ENCODE data around the gene NR1H2.
"Not testable (repeated sequence)": the region's sequence is repeated elsewhere in the genome, so short reads cannot be mapped to it uniquely, and the experiment has no call there.

Gene NR1H2

GRCh38 chr19:50344661-50345318 lies 31.5 kb upstream of the NR1H2 start:
- no peak for DNase-seq (ENCODE audit: low read depth in 2 of 2)

GRCh38 chr19:50347089-50347581 lies 29.1 kb upstream of the NR1H2 start:
- not testable (repeated sequence) for DNase-seq (ENCODE audit: low read depth in 2 of 2)

DNA sequence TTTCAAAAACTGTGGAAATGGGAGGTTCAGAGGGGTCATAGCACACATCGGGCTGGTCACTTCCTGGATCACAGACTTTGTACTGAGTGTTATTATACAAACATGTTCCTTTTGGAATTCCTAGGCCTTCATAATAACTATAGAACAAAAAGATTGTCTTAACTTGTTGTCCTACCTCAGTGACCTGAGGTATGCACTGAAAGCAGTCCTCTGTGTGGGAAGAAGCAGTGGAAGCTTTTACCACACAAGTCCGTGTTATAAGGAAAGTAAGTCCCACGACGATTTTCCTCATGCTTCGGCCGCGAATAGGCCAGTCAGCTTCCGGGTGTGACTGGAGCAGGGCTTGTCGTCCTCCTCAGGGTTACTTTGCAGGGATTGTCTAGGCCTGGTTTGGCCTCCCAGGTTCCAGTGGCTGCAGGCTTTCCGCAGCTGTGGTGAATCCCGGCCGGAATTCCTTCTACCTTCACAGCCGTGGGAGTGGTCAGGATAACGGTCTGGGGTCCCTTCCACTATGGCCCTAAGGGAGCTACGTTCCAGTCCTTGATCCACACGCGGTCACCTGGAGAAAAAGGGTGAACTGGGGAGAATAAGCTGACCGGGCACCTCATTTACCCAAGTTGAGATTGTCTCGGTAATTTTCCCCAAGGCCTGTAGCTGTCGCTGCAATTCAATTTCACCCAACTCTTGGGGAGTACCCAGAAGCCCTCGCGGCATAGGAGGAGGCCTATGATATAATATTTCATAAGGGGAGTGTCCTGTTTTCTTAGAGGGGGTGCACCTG lies 26.8 kb upstream of the NR1H2 start:
- DNase-seq (ENCODE audit: low read depth in 2 of 2), result no peak

DNA sequence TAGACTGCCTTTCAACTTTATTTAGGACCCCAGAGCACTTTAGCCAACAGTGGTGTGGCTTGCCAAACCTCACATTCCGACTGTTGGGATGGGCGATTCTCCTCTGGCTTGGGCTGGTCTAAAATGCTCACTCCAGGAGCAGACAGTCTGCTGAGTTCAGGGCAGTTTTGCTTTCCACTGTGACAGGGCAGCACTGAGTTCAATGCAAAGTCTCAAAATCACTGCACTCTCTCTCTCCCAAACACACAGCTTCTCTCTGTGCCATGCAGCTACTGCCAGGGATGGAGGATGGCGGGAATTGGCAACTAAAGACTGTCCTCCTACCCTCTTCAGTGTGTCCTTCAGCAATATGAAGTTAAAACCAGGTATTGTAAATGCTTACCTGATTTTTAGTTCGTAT lies 24.0 kb upstream of the NR1H2 start:
- DNase-seq (ENCODE audit: low read depth in 2 of 2), result no peak

GRCh38 chr19:50353487-50353880 lies 22.8 kb upstream of the NR1H2 start:
- not testable (repeated sequence) for DNase-seq (ENCODE audit: low read depth in 2 of 2)

- DNase-seq (ENCODE audit: low read depth in 2 of 2), result no peak
Measured at GRCh38 chr19:50356691-50357177, 19.5 kb upstream of the NR1H2 start.

DNA sequence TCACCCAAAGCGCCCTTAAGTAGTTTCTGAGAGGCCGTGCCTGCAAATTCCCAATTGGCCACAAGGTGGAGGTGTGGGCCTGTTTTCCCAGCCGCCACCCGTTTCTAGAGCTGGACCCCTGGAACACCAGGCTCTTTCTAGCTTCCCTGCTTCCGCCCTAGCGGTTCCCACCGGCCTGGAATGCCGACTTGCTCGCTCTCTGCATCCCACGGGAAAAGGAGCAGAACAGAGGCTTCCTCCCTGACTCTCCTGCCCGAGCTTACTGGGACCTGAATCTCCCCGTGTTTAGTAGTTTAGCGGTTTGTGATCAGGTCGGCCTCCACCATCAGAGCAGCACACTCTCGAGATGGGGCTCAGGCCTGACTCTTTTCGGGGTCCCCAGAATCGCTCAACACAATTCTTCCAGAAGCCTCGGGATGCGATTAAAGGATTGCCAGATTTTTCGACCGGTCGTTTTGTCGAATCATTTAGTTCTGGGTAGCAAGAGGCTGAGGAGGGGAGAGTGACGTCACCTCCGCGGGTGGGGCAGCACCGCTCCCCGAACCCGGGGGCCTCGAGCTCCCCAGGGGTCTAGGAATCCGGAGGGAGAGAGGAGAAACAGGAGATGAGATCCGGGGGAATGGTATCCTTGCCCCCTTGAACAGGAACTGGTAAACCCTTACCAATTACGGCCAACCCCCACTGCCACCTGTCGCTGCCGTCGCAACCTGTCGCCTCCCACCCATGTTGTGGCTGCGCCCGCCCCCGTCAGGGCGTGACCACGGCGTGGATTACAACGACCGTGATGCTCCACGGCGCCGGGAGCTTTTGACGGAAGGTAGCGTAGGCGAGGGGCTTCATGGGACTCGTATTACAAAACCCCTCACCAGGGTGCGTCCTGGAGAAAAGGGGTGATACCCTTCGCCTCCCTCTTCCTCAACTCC lies 18.8 kb upstream of the NR1H2 start:
- DNase-seq (ENCODE audit: low read depth in 2 of 2), result peak; percentile 26 to 32

GRCh38 chr19:50358483-50359327 lies 17.6 kb upstream of the NR1H2 start:
- DNase-seq (ENCODE audit: low read depth in 2 of 2), result peak; percentile 13 to 15

- no peak for DNase-seq (ENCODE audit: low read depth in 2 of 2)
Measured at GRCh38 chr19:50359328-50359818, 16.9 kb upstream of the NR1H2 start.

DNA sequence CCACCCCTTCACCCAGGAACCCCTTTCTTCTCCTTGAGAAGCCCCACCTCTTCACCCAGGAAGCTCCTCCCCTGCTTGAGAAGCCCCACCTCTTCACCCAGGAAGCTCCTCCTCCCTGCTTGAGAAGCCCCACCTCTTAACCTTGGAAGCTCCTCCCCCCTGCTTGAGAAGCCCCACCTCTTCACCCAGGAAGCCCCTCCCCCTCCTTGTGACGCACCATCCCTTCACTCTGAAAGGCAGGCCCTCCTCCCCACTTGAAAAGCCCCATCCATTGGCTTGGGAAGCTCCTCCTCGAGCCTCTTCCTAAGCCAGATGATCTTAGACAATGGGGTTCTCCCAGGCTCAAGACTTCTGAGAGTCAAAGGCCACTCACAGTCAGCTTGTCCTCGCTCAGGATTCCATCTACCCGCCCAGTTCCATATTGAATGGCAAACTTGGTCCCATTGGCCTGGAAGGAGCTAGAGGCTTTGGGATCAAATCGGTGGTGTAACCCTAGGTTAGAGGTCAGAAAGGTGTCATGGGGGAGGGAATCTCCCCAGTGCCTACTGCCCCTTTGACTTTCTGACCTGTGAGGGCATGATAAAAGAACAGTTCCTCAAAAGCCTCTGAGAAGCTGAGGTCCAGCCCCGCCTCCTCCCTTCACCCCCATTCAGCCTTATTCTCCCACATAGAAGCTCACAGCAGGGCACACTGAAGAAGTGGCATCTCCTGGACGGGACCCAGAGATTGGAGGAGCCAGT lies 14.8 kb upstream of the NR1H2 start:
- DNase-seq (ENCODE audit: low read depth in 2 of 2), result no peak

GRCh38 chr19:50362030-50362412 lies 14.2 kb upstream of the NR1H2 start:
- no peak for DNase-seq (ENCODE audit: low read depth in 2 of 2)

GRCh38 chr19:50362656-50363424 lies 13.4 kb upstream of the NR1H2 start:
- no peak for DNase-seq (ENCODE audit: low read depth in 2 of 2)

GRCh38 chr19:50365434-50366306 lies 10.6 kb upstream of the NR1H2 start, which contains the start of gene NAPSA:
Gene NAPSA, minus strand, starts transcription at chr19:50365639. Its CDS starts 18 bp downstream, at chr19:50365621.
- DNase-seq (ENCODE audit: low read depth in 2 of 2), result no peak

DNA sequence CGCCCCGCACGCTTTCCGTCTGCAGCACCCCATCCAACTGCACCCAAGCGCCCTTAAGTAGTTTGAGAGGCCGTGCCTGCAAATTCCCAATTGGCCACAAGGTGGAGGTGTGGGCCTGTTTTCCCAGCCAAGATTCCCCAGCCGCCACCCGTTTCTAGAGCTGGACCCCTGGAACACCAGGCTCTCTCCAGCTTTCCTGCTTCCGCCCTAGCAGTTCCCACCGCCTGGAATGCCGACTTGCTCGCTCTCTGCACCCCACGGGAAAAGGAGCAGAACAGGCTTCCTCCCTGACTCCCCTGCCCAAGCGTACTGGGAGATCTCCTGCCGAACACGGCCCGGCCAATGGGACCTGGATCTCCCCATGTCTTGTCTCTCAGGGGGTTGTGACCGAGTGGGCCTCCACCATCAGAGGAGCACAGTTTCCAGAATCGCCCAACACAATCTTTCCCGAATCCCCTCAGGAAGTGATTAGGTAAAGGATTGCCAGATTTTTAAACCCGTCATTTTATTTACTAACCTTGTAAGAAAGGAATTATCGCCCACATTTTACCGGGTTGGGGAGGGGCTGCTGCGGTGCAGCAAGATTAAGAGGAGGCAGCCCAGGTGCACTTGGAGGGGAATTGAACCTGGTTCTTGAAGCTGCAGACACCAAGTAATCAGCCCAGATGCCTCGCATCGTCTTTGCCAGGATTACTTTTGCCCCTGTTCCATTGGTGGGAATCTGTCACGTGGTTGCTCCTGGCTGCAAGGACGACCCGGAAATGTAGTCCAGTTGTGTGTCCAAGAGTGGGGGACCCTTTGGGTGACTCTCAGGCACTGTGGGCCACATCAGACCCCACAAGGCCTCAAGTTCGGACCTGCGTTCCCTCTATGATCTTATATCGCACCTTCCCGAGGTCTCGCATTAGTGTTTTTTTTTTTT lies 7.3 kb upstream of the NR1H2 start:
- DNase-seq (ENCODE audit: low read depth in 2 of 2), result peak; percentile 72

GRCh38 chr19:50371914-50372475 lies 4.3 kb upstream of the NR1H2 start:
- no peak for DNase-seq (ENCODE audit: low read depth in 2 of 2)

DNA sequence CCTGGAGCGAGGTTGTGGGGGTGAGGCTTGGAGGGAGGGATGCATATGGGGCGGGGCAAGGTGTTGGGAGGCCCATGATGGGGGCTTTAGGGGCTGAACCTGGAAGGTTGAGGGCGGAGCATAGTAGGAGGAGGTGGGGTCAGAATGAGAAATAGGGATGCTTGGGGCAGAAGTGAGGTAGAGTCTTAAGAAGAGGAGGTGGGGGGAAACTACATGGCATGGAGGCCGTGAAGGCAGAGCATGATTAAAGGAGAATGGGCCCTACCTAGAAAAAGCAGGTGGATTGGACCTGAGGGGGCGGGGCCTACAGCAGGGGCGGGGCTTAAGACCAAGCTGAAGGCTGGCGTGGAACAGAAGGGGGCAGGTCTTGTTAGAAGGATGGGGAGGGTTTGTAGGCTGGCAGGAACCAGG lies 799 bp downstream of the NR1H2 start:
- DNase-seq (ENCODE audit: low read depth in 2 of 2), result no peak

DNA sequence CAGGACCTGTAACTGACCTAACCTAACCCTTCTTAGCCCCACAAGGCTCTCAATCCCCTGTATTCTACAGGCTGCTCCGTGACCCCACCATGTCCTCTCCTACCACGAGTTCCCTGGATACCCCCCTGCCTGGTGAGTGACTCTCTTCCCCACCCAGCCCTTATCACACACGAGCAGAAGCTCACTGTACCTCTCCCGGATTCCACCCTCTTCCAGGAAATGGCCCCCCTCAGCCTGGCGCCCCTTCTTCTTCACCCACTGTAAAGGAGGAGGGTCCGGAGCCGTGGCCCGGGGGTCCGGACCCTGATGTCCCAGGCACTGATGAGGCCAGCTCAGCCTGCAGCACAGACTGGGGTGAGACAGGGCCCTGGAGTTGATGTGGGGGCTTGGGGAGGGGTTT lies 1.3 kb downstream of the NR1H2 start:
- no peak for DNase-seq (ENCODE audit: low read depth in 2 of 2)
